CD4-positive, alpha-beta T cell (primary cell): ENCODE results near the gene PFDN5. TPM values are rescaled to one million over a fixed set of nuclear protein-coding genes. Genes with fewer than 3 reads are reported as not detected.

Source experiments
- ATAC-seq: fragments of 200-7000 bp; cut with Tn5 transposase; one replicate; pipeline ENCODE4 v1.10.0; 2022; ENCODE audit warnings: mild to moderate bottlenecking; ENCODE audit not compliant: poor library complexity
- CTCF ChIA-PET: fragments of 350-600 bp; sonication (Branson Sonifier 250); formaldehyde crosslinking; loops from one replicate; lab custom pipeline; 2021; ENCODE audit warnings: antibody characterized with exemption, inconsistent platforms; lab: Charles Lee
- POLR2A ChIA-PET: fragments of 350-600 bp; sonication (Branson Sonifier 250); formaldehyde crosslinking; loops from one replicate; lab custom pipeline; 2021; ENCODE audit warnings: antibody characterized with exemption, inconsistent platforms; lab: Charles Lee
- DNase-seq, 14 experiments: peaks; one replicate each; pipeline ENCODE4 v3.0.0-alpha.2; 2013 to 2020; ENCODE audit warnings: mixed read lengths in 2 of 14
- H3K27ac ChIP-seq, 2 donors: one replicate each; pipeline versions ENCODE4 v1.5.1 to v1.7.0; 2013; ENCODE audit warnings: low read length in 2 of 2, low read depth in 1 of 2, mild to moderate bottlenecking in 1 of 2
- H3K27me3 ChIP-seq, 2 experiments: 1 replicate in 1 of 2; 2 replicates in 1 of 2; pipeline versions ENCODE4 v1.6.1 to v1.7.0; 2013; ENCODE audit warnings: low read length in 2 of 2, control low read depth in 1 of 2, mild to moderate bottlenecking in 1 of 2, moderate library complexity in 1 of 2; ENCODE audit not compliant: insufficient read depth in 2 of 2, control insufficient read depth in 1 of 2
- H3K36me3 ChIP-seq: one replicate; pipeline ENCODE4 v1.6.1; 2013; ENCODE audit warnings: low read length, control low read depth; ENCODE audit not compliant: insufficient read depth
- H3K4me1 ChIP-seq: one replicate; pipeline ENCODE4 v1.6.1; 2013; ENCODE audit warnings: low read length, control low read depth; ENCODE audit not compliant: insufficient read depth
- H3K4me3 ChIP-seq: one replicate; pipeline ENCODE4 v1.5.1; 2013; ENCODE audit warnings: mild to moderate bottlenecking, low read length, moderate library complexity
- H3K9me3 ChIP-seq, 2 experiments: 1 replicate in 1 of 2; 2 replicates in 1 of 2; pipeline versions ENCODE4 v1.6.1 to v1.7.0; 2013; ENCODE audit warnings: low read length in 2 of 2, mild to moderate bottlenecking in 2 of 2, control low read depth in 1 of 2, moderate library complexity in 1 of 2; ENCODE audit not compliant: control insufficient read depth in 1 of 2, insufficient read depth in 1 of 2
- H3K27ac Mint-ChIP-seq: one replicate; pipeline ENCODE4 v1.8.0; 2020; ENCODE audit warnings: mixed read lengths
- H3K27me3 Mint-ChIP-seq: one replicate; pipeline ENCODE4 v1.8.0; 2021; ENCODE audit warnings: mixed read lengths
- H3K36me3 Mint-ChIP-seq: one replicate; pipeline ENCODE4 v1.8.0; 2021; ENCODE audit warnings: low read depth, mixed read lengths
- H3K4me1 Mint-ChIP-seq: one replicate; pipeline ENCODE4 v1.8.0; 2021; ENCODE audit warnings: low read depth, mixed read lengths
- H3K4me3 Mint-ChIP-seq: one replicate; pipeline ENCODE4 v1.8.0; 2020; ENCODE audit warnings: mild to moderate bottlenecking, mixed read lengths
- H3K9me3 Mint-ChIP-seq: one replicate; pipeline ENCODE4 v1.8.0; 2020; ENCODE audit warnings: mixed read lengths
- intact Hi-C, 2 experiments: fragments of 100-400 bp; cut with DNase I in 1 of 2; cut with micrococcal nuclease in 1 of 2; formaldehyde crosslinking; loops; one replicate each; pipeline versions ENCODE4 v1.15.1 to v1.9.0; 2023 to 2025; cut with DNase I, micrococcal nuclease
- total RNA-seq, 174 experiments: library from RNA in 2 of 174; stranded (reverse) in 2 of 174; gene quantifications; one replicate each; pipeline ENCODE4 v1.2.3 and lab custom pipeline; 2021 to 2026
- TF ChIP-seq, protein P1 (sequence below): fragments of 200-600 bp; IDR thresholded peaks from one replicate; pipeline ENCODE4 v1.8.0; 2022; ENCODE audit warnings: antibody characterized with exemption, mild to moderate bottlenecking

PFDN5 gene
- total RNA-seq, 2 experiments from 2014 or later = 757 to 763 TPM

DNA sequence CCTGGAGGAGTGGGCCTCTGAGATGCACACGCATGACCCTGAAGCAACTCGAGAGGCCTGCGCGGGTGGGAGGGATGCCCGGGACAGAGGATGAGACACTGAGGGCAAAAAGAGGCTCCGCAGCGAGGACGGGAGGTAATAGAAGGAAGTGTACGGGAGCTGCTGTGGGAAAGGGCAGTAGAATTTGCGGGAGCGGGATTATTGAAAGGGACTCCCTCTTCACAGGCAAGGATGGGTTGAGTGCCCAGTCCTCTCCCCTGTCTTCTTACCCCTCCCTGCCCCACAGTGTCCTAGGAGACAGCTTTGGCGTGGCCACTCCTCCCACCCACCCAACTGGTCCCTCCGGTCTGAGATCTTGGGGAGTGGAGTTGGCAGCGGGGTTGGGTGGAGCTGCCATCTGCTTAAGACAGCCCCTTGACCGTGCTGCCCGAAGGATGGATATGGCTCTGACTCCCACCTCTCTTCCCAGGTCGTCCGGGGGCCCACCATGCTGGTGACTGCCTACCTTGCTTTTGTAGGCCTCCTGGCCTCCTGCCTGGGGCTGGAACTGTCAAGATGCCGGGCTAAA lies 42.9 kb upstream of the PFDN5 start:
- Mint-ChIP-seq H3K36me3 (peaks cover 16% of the 10 kb centered on the region), H3K4me3 (peak overlapping the region; percentile 99), H3K4me1 (peaks cover 52% of the 10 kb centered on the region), H3K9me3 (no peaks in the 10 kb centered on the region), H3K27me3 (no peaks in the 10 kb centered on the region), H3K27ac (peak overlapping the region; percentile 93)
- CTCF ChIA-PET = interaction anchor here (1.4 to 3.9 kb wide), 5 partner anchors 15 to 55 kb away, joined by 3 to 68 read pairs (median 3); partner anchors contain the start of gene ESPL1
- Histone ChIP-seq H3K27me3 (no peaks in the 10 kb centered on the region), H3K27ac (peak overlapping the region; percentile 50 to 74), H3K9me3 (no peaks in the 10 kb centered on the region), H3K4me1 (peaks cover 51% of the 10 kb centered on the region), H3K4me3 (peak overlapping the region; percentile 89), H3K36me3 (peaks cover 20% of the 10 kb centered on the region)
- ATAC-seq = no peak
- TF ChIP-seq, protein P1, sequence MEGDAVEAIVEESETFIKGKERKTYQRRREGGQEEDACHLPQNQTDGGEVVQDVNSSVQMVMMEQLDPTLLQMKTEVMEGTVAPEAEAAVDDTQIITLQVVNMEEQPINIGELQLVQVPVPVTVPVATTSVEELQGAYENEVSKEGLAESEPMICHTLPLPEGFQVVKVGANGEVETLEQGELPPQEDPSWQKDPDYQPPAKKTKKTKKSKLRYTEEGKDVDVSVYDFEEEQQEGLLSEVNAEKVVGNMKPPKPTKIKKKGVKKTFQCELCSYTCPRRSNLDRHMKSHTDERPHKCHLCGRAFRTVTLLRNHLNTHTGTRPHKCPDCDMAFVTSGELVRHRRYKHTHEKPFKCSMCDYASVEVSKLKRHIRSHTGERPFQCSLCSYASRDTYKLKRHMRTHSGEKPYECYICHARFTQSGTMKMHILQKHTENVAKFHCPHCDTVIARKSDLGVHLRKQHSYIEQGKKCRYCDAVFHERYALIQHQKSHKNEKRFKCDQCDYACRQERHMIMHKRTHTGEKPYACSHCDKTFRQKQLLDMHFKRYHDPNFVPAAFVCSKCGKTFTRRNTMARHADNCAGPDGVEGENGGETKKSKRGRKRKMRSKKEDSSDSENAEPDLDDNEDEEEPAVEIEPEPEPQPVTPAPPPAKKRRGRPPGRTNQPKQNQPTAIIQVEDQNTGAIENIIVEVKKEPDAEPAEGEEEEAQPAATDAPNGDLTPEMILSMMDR = no peak
- intact Hi-C loops = loop anchor here in 1 of 2 experiments (1.0 to 5.0 kb wide), 2 partner anchors 15 to 35 kb away; no protein-coding TSS in a partner anchor
- DNase-seq = peak in 1 of 14 experiments; percentile 37
- POLR2A ChIA-PET = interaction anchor here (0.7 to 3.8 kb wide), 6 partner anchors 32 to 45 kb away, joined by 3 to 26 read pairs (median 11); partner anchors contain the start of genes ITGB7 and PFDN5

DNA sequence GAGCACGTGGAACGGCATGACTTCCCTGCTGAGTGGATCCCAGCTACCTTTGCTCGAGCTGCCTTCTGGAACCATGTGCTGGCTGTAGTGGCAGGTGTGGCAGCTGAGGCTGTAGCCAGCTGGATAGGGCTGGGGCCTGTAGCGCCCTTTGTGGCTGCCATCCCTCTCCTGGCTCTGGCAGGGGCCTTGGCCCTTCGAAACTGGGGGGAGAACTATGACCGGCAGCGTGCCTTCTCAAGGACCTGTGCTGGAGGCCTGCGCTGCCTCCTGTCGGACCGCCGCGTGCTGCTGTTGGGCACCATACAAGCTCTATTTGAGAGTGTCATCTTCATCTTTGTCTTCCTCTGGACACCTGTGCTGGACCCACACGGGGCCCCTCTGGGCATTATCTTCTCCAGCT lies 42.0 kb upstream of the PFDN5 start:
- peak overlapping the region; percentile 89 for H3K4me3 ChIP-seq
- intact Hi-C loops = loop anchor here in 1 of 2 experiments (5.0 kb wide), 1 partner anchor 34 kb away; no protein-coding TSS in a partner anchor

DNA sequence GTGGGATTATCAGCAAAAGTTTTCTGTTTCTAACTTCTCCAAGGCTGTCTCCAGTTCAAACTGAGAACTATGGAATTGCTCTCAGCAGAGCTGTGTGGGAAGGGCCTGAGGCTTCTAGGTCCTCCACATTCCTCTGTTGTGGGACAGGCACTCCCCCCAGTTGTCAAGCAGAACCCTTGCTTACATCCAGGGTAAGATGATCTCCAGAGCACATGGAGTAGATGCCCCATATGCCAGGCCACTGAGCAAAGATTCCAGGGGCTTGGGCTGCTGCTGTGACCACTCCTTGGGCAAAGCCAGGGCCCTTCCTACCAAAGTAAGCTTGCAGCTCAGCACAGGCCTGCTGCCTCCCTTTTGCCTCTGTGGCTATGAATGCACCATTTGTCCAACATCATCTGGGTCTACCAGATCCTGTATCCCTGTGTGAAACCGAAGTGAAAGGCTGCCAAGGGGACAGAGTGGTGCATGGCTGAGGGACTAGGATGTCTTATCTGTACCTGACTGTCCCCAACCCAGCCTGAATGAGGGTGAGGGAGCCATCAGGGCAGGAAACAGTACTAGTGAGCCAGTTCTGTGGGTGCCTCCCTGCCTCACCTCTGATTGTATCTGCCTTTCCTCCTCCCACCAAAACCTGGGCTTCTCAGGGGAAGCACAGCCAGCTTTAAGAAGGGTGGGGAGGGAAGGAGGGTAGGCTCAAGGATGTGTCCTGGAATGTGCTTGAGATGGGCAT lies 40.4 kb upstream of the PFDN5 start:
- Histone ChIP-seq H3K4me3 (no peak overlapping the region), H3K4me1 (peaks cover 51% of the 10 kb centered on the region), H3K27ac (no peak overlapping the region), H3K27me3 (no peaks in the 10 kb centered on the region), H3K36me3 (peaks cover 20% of the 10 kb centered on the region), H3K9me3 (no peaks in the 10 kb centered on the region)
- ChIA-PET POLR2A (interaction anchor here (0.6 kb wide), 1 partner anchor 13 kb away, joined by 3 read pairs; the partner anchor contains the start of gene ESPL1), CTCF (interaction anchor here (3.9 kb wide), 1 partner anchor 13 kb away, joined by 12 read pairs; the partner anchor contains the start of gene ESPL1)
- DNase-seq (no peak), ATAC-seq (no peak)
- peaks cover 16% of the 10 kb centered on the region for H3K36me3 Mint-ChIP-seq
- peak overlapping the region; percentile 77 for H3K27ac Mint-ChIP-seq
- H3K4me3 Mint-ChIP-seq = peak overlapping the region; percentile 99
- H3K9me3 Mint-ChIP-seq = no peaks in the 10 kb centered on the region
- peaks cover 52% of the 10 kb centered on the region for H3K4me1 Mint-ChIP-seq
- no peaks in the 10 kb centered on the region for H3K27me3 Mint-ChIP-seq
- TF ChIP-seq, protein P1 = no peak
- intact Hi-C loops = loop anchor here in 1 of 2 experiments (5.0 kb wide), 1 partner anchor 32 kb away; no protein-coding TSS in a partner anchor

More for the DNA sequence above, 42.0 kb upstream of the PFDN5 start:
- DNase-seq (no peak), ATAC-seq (no peak)
- peak overlapping the region in 1 of 2 donors; percentile 50 for H3K27ac ChIP-seq
- CTCF ChIA-PET = interaction anchor here (1.2 to 3.9 kb wide), 5 partner anchors 14 to 41 kb away, joined by 3 to 12 read pairs (median 3); partner anchors contain the start of gene ESPL1
- peaks cover 51% of the 10 kb centered on the region for H3K4me1 ChIP-seq
- no peaks in the 10 kb centered on the region for H3K27me3 Mint-ChIP-seq
- H3K9me3 Mint-ChIP-seq = no peaks in the 10 kb centered on the region
- peak overlapping the region; percentile 93 for H3K27ac Mint-ChIP-seq
- TF ChIP-seq, protein P1 = no peak
- peak overlapping the region; percentile 99 for H3K4me3 Mint-ChIP-seq
- H3K36me3 Mint-ChIP-seq = peaks cover 16% of the 10 kb centered on the region
- H3K36me3 ChIP-seq = peaks cover 20% of the 10 kb centered on the region
- H3K27me3 ChIP-seq = no peaks in the 10 kb centered on the region
- peaks cover 52% of the 10 kb centered on the region for H3K4me1 Mint-ChIP-seq
- POLR2A ChIA-PET = interaction anchor here (1.0 to 3.8 kb wide), 4 partner anchors 33 to 42 kb away, joined by 3 to 26 read pairs (median 8); partner anchors contain the start of gene PFDN5
- no peaks in the 10 kb centered on the region for H3K9me3 ChIP-seq
